H1 (cell line): ENCODE data around the gene NUP43. TPM values are rescaled to one million over a fixed set of nuclear protein-coding genes. Genes with fewer than 3 reads are reported as not detected.

Source experiments
- BRCA1 ChIP-seq: IDR thresholded peaks from 2 replicates; pipeline ENCODE4 v1.6.1; 2012; ENCODE audit warnings: low read depth, low read length, improper control_type of control experiment
- CHD1 ChIP-seq: IDR thresholded peaks from 2 replicates; pipeline ENCODE4 v1.6.1; 2012; ENCODE audit warnings: low read depth, low read length, improper control_type of control experiment
- EGR1 ChIP-seq: IDR thresholded peaks from 2 replicates; pipeline ENCODE4 v1.6.1; 2011; ENCODE audit warnings: low read depth, low read length, borderline replicate concordance
- GABPA ChIP-seq: IDR thresholded peaks from 2 replicates; pipeline ENCODE4 v1.6.1; 2011; ENCODE audit warnings: mild to moderate bottlenecking, low read length, moderate library complexity, borderline replicate concordance; ENCODE audit not compliant: insufficient read depth
- JUND ChIP-seq: IDR thresholded peaks from 2 replicates; pipeline ENCODE4 v1.6.1; 2011; ENCODE audit warnings: mild to moderate bottlenecking, improper control_type of control experiment, low read length
- KDM4A ChIP-seq: IDR thresholded peaks from one replicate; pipeline ENCODE4 v1.7.1; 2012; ENCODE audit warnings: low read depth, mild to moderate bottlenecking, moderate library complexity, low read length, inconsistent platforms; ENCODE audit not compliant: severe bottlenecking
- MAX ChIP-seq: IDR thresholded peaks from 2 replicates; pipeline ENCODE4 v1.6.1; 2012; ENCODE audit warnings: inconsistent platforms
- NRF1 ChIP-seq: IDR thresholded peaks from 2 replicates; pipeline ENCODE4 v1.6.1; 2011; ENCODE audit warnings: mild to moderate bottlenecking, low read depth, low read length, improper control_type of control experiment
- POLR2AphosphoS5 ChIP-seq: IDR thresholded peaks from 2 replicates; pipeline ENCODE4 v1.6.1; 2011; ENCODE audit warnings: low read depth, low read length
- SIX5 ChIP-seq: IDR thresholded peaks from 2 replicates; pipeline ENCODE4 v1.6.1; 2011; ENCODE audit warnings: mild to moderate bottlenecking, low read depth, low read length
- SP1 ChIP-seq: IDR thresholded peaks from 2 replicates; pipeline ENCODE4 v1.6.1; 2011; ENCODE audit warnings: low read depth, low read length
- SP2 ChIP-seq: IDR thresholded peaks from 2 replicates; pipeline ENCODE4 v1.6.1; 2012; ENCODE audit warnings: mild to moderate bottlenecking, low read length, inconsistent platforms
- SRF ChIP-seq: IDR thresholded peaks from 2 replicates; pipeline ENCODE4 v1.6.1; 2011; ENCODE audit warnings: mild to moderate bottlenecking, low read depth, low read length, moderate library complexity
- TAF1 ChIP-seq: IDR thresholded peaks from 2 replicates; pipeline ENCODE4 v1.6.1; 2011; ENCODE audit warnings: mild to moderate bottlenecking, low read depth, low read length
- TCF12 ChIP-seq: IDR thresholded peaks from 2 replicates; pipeline ENCODE4 v1.6.1; 2011; ENCODE audit warnings: low read depth, mild to moderate bottlenecking, low read length
- polyA plus RNA-seq, 7 experiments: library from polyadenylated mRNA; depleted of rRNA in 3 of 7; stranded (reverse) in 5 of 7; unstranded in 2 of 7; fragments of >200 nt in 5 of 7; fragments of 200-250 nt in 2 of 7; gene quantifications; 1 replicate in 5 of 7; 2 replicates in 1 of 7; 4 replicates in 1 of 7; pipeline versions ENCODE4 v1.2.1 to v1.2.3, GENCODE V29; 2011 to 2013; ENCODE audit warnings: missing spikeins in 2 of 7, mixed read lengths in 2 of 7
- total RNA-seq: library from RNA; stranded (reverse); fragmentation: NEBNext Ultra II Directional; extraction: Animal tissue kit (Norgen Biotek cat#: 25700); gene quantifications from 2 replicates; pipeline ENCODE4 v1.2.1, GENCODE V29; 2021

The NUP43 gene
- total and polyA plus RNA-seq, 2 of the 8 experiments (the other 6 are each of a cell fraction or from before 2014, with no cell fraction given): 25.2 to 83.4 TPM

GRCh38 chr6:149749594-149750135 lies 3.3 kb upstream of the NUP43 start, which contains the start of gene PCMT1 (continued):
- no peak for TF ChIP-seq BRCA1
- no peak for TF ChIP-seq SIX5
- no peak for TF ChIP-seq SP2
- TF ChIP-seq TCF12: no peak
- TF ChIP-seq POLR2AphosphoS5: peak; percentile 74; the same call in 1 of the 2 replicates
- TF ChIP-seq MAX: peak; percentile 60
- TF ChIP-seq SRF: no peak
- no peak for TF ChIP-seq KDM4A
- TF ChIP-seq GABPA: no peak
- TF ChIP-seq CHD1: no peak
- TF ChIP-seq TAF1: peak; percentile 77
- TF ChIP-seq JUND: no peak
- TF ChIP-seq SP1: no peak
- no peak for TF ChIP-seq EGR1
- TF ChIP-seq NRF1: peak; percentile 61
- TF ChIP-seq, all 59 proteins: peak for 11
